IPS-18c (cell line): ENCODE measurements around the gene FUT4.
"Not testable (repeated sequence)": the region's sequence is repeated elsewhere in the genome, so short reads cannot be mapped to it uniquely, and the experiment has no call there.

Source experiments
- H3K4me3 ChIP-seq: 2 replicates; pipeline ENCODE4 v1.7.0; 2013; ENCODE audit warnings: low read depth, mild to moderate bottlenecking, low read length, moderate library complexity; ENCODE audit not compliant: insufficient read depth
- H3K9me3 ChIP-seq: one replicate; pipeline ENCODE4 v1.6.1; 2013; ENCODE audit warnings: mild to moderate bottlenecking, low read length, moderate library complexity; ENCODE audit not compliant: control insufficient read depth, insufficient read depth

FUT4 gene

GRCh38 chr11:94557421-94557820 lies 13.7 kb downstream of the FUT4 start:
- Histone ChIP-seq H3K4me3 (no peak overlapping the region), H3K9me3 (no peaks in the 10 kb centered on the region)

- H3K4me3 ChIP-seq: no peak overlapping the region
- no peaks in the 10 kb centered on the region for H3K9me3 ChIP-seq
Measured at GRCh38 chr11:94557992-94558391, 14.3 kb downstream of the FUT4 start.

- Histone ChIP-seq H3K4me3 (no peak overlapping the region), H3K9me3 (no peaks in the 10 kb centered on the region)
Measured at GRCh38 chr11:94558468-94558867, 14.7 kb downstream of the FUT4 start.

GRCh38 chr11:94558932-94559331 lies 15.2 kb downstream of the FUT4 start:
- Histone ChIP-seq H3K9me3 (no peaks in the 10 kb centered on the region), H3K4me3 (no peak overlapping the region)

- Histone ChIP-seq H3K9me3 (no peaks in the 10 kb centered on the region), H3K4me3 (no peak overlapping the region)
Measured at GRCh38 chr11:94559361-94559760, 15.6 kb downstream of the FUT4 start.

GRCh38 chr11:94560834-94561233 lies 17.1 kb downstream of the FUT4 start:
- no peak overlapping the region for H3K4me3 ChIP-seq
- H3K9me3 ChIP-seq: no peaks in the 10 kb centered on the region

GRCh38 chr11:94563176-94563847 lies 19.6 kb downstream of the FUT4 start:
- Histone ChIP-seq H3K9me3 (no peaks in the 10 kb centered on the region), H3K4me3 (no peak overlapping the region)

- H3K4me3 ChIP-seq: no peak overlapping the region
Measured at GRCh38 chr11:94563848-94564467, 20.2 kb downstream of the FUT4 start.

GRCh38 chr11:94567181-94567670 lies 23.5 kb downstream of the FUT4 start, which contains the start of gene PIWIL4:
Gene PIWIL4, plus strand, starts transcription at chr11:94567368. Its CDS starts 151 bp downstream, at chr11:94567519.
- no peak within 1 kb of the TSS for H3K4me3 ChIP-seq
- H3K9me3 ChIP-seq: no peaks in the 10 kb centered on the region

More at GRCh38 chr11:94563848-94564467, 20.2 kb downstream of the FUT4 start:
- no peaks in the 10 kb centered on the region for H3K9me3 ChIP-seq

GRCh38 chr11:94568200-94568599 lies 24.5 kb downstream of the FUT4 start:
- no peaks in the 10 kb centered on the region for H3K9me3 ChIP-seq
- H3K4me3 ChIP-seq: no peak overlapping the region

GRCh38 chr11:94568717-94569116 lies 25.0 kb downstream of the FUT4 start:
- no peaks in the 10 kb centered on the region for H3K9me3 ChIP-seq
- no peak overlapping the region for H3K4me3 ChIP-seq

- not testable (repeated sequence) for H3K4me3 ChIP-seq, H3K9me3 ChIP-seq
Measured at GRCh38 chr11:94572975-94573374, 29.3 kb downstream of the FUT4 start.

- H3K9me3 ChIP-seq: no peaks in the 10 kb centered on the region
- no peak overlapping the region for H3K4me3 ChIP-seq
Measured at GRCh38 chr11:94574193-94574961, 30.7 kb downstream of the FUT4 start.

GRCh38 chr11:94576306-94576705 lies 32.6 kb downstream of the FUT4 start:
- no peaks in the 10 kb centered on the region for H3K9me3 ChIP-seq
- H3K4me3 ChIP-seq: no peak overlapping the region

GRCh38 chr11:94577841-94578240 lies 34.1 kb downstream of the FUT4 start:
- no peak overlapping the region for H3K4me3 ChIP-seq
- H3K9me3 ChIP-seq: no peaks in the 10 kb centered on the region

GRCh38 chr11:94581926-94582325 lies 38.2 kb downstream of the FUT4 start:
- H3K4me3 ChIP-seq: no peak overlapping the region
- no peaks in the 10 kb centered on the region for H3K9me3 ChIP-seq

GRCh38 chr11:94583213-94583865 lies 39.6 kb downstream of the FUT4 start:
- H3K9me3 ChIP-seq: no peaks in the 10 kb centered on the region
- H3K4me3 ChIP-seq: no peak overlapping the region
